Heart left ventricle (tissue), 16 donors: ENCODE data around the gene SOS1. TPM values are rescaled to one million over a fixed set of nuclear protein-coding genes. Genes with fewer than 3 reads are reported as not detected.
A peak's percentile ranks its signal among the peaks of the same experiment; 100 is the strongest.

ENCODE experiments used
- ATAC-seq, 4 donors: fragments of 200-7000 bp; cut with Tn5 transposase; one replicate each; pipeline ENCODE4 v1.9.1; 2020 to 2022; ENCODE audit warnings: moderate library complexity in 4 of 4, mild to moderate bottlenecking in 3 of 4, moderate number of reproducible peaks in 1 of 4
- DNase-seq, 5 donors: peaks; one replicate each; pipeline ENCODE4 v3.0.0-alpha.2; 2020
- H3K27ac ChIP-seq, 12 donors: fragments of 200-600 bp; sonication (generic) in 4 of 12; one replicate each; pipeline versions ENCODE4 v1.5.0 to v1.8.0; 2016 to 2022; ENCODE audit warnings: mild to moderate bottlenecking in 2 of 12
- H3K27me3 ChIP-seq, 9 donors: fragments of 200-600 bp; sonication (generic) in 2 of 9; one replicate each; pipeline versions ENCODE4 v1.5.1 to v1.8.0; 2016 to 2022; ENCODE audit warnings: mild to moderate bottlenecking in 3 of 9
- H3K36me3 ChIP-seq, 9 donors: fragments of 200-600 bp; sonication (generic) in 2 of 9; one replicate each; pipeline versions ENCODE4 v1.5.0 to v1.8.0; 2018 to 2022; ENCODE audit warnings: mild to moderate bottlenecking in 2 of 9
- H3K4me1 ChIP-seq, 12 donors: fragments of 200-600 bp; sonication (generic) in 4 of 12; one replicate each; pipeline versions ENCODE4 v1.5.0 to v1.8.0; 2016 to 2022; ENCODE audit warnings: mild to moderate bottlenecking in 3 of 12
- H3K4me3 ChIP-seq, 12 donors: fragments of 200-600 bp; sonication (generic) in 4 of 12; one replicate each; pipeline versions ENCODE4 v1.5.0 to v1.8.0; 2017 to 2022; ENCODE audit warnings: mild to moderate bottlenecking in 9 of 12, moderate library complexity in 4 of 12
- H3K9me3 ChIP-seq, 12 donors: fragments of 200-600 bp; sonication (generic) in 4 of 12; one replicate each; pipeline versions ENCODE4 v1.5.0 to v1.8.0; 2016 to 2022; ENCODE audit warnings: mild to moderate bottlenecking in 1 of 12
- POLR2A ChIP-seq, 2 donors: fragments of 450-650 bp; IDR thresholded peaks; one replicate each; pipeline ENCODE4 v1.6.1; 2017; ENCODE audit warnings: antibody characterized with exemption in 2 of 2, mild to moderate bottlenecking in 2 of 2, moderate library complexity in 2 of 2
- WGBS, 4 donors: extraction: QIAGEN DNeasy Blood & Tissue Kit in 2 of 4; methylation state at CpG; one replicate each; pipeline versions ENCODE4 v1.1.5 to v1.1.7; 2013 to 2018; 5-methylcytosine and 5-hydroxymethylcytosine counted together
- intact Hi-C, 10 donors: fragments of 100-400 bp; cut with DNase I; formaldehyde crosslinking; loops; one replicate each; pipeline versions ENCODE4 v1.11.1 to v1.14.2; 2022
- polyA plus RNA-seq, 2 donors: library from polyadenylated mRNA; stranded (reverse); fragments of 200-250 nt; gene quantifications; one replicate each; pipeline ENCODE4 v1.2.3, GENCODE V29; 2013
- total RNA-seq, 9 donors: library from RNA; depleted of rRNA in 2 of 9; stranded (reverse); fragments of >200 nt in 2 of 9; fragmentation: NEBNext Ultra II Directional in 3 of 9; extraction: Animal tissue kit (Norgen Biotek cat#: 25700) in 3 of 9; gene quantifications; one replicate each; pipeline versions ENCODE4 v1.1.0 to v1.2.4, GENCODE V29; 2016 to 2023
- TF ChIP-seq, protein P1 (sequence below), 12 donors: fragments of 200-600 bp; sonication (generic) in 4 of 12; IDR thresholded peaks; one replicate each; pipeline versions ENCODE4 v1.5.0 to v1.8.0; 2018 to 2022; ENCODE audit warnings: antibody characterized with exemption in 12 of 12, mild to moderate bottlenecking in 5 of 12
- donor health status: ischemic (EF 13 %, LVEDD 7.1; RV severe dilation, severe dysfunction).
- donor health status: healthy with polysubstance abuse.
- donor health status: DM: no; HTN: yes; CAD: no.
- donor health status: DM: no; HTN: no; CAD: no.
- donor health status: ischemic (EF 25% LVEDD 6.9; RV normal size, moderate dysfunction).
- donor health status: ischemic (EF 25% LVEDD 5.7; RV mildly dilated, moderate dysfunction).
- donor health status: healthy.
- donor health status: DM: yes; HTN: yes; CAD: no.
- donor health status: ischemic (EF 35%, LVEDD 5.7; RV mildly dilated, moderate dysfunction).
- donor health status: nonischemic (EF 11% LVEDD 7.7; RV severe dilation, severe dysfunction).
- donor health status: DM: yes; HTN: yes; CAD: no.
- donor health status: PGD.
- donor health status: ischemic (EF 29% LVEDD 5.4; RV normal size, mild dysfunction).
- donor health status: nonischemic (EF 23%, LVEDD 6.1; RV moderate dilation, normal function).

The SOS1 gene
- total and polyA plus RNA-seq, 11 donors: 4.7 to 54.5 (median 24.8) TPM

GRCh38 chr2:38959938-38960608 lies 160.8 kb downstream of the SOS1 start:
- Histone ChIP-seq H3K4me1 (peaks cover 0 to 14% (median 7%) of the 10 kb centered on the region in 12 donors), H3K36me3 (no peaks in the 10 kb centered on the region), H3K27me3 (no peaks in the 10 kb centered on the region), H3K27ac (peak overlapping the region in 4 of 12 donors; percentile 24 to 55 (median 34)), H3K4me3 (peak overlapping the region; percentile 2 to 66 (median 54)), H3K9me3 (no peaks in the 10 kb centered on the region)
- TF ChIP-seq, protein P1, sequence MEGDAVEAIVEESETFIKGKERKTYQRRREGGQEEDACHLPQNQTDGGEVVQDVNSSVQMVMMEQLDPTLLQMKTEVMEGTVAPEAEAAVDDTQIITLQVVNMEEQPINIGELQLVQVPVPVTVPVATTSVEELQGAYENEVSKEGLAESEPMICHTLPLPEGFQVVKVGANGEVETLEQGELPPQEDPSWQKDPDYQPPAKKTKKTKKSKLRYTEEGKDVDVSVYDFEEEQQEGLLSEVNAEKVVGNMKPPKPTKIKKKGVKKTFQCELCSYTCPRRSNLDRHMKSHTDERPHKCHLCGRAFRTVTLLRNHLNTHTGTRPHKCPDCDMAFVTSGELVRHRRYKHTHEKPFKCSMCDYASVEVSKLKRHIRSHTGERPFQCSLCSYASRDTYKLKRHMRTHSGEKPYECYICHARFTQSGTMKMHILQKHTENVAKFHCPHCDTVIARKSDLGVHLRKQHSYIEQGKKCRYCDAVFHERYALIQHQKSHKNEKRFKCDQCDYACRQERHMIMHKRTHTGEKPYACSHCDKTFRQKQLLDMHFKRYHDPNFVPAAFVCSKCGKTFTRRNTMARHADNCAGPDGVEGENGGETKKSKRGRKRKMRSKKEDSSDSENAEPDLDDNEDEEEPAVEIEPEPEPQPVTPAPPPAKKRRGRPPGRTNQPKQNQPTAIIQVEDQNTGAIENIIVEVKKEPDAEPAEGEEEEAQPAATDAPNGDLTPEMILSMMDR (IDR thresholded peaks at IDR 0.05): peak in 5 of 12 donors; percentile 6 to 33 (median 18)
- TF ChIP-seq POLR2A (IDR thresholded peaks at IDR 0.05): no peak
- 3 to 7% (median 5%) methylated on average over 70 to 97 of the region's 97 CpGs for WGBS, 4 donors
- DNase-seq (peak; percentile 81 to 92 (median 82)), ATAC-seq (peak; percentile 90 to 98 (median 97))
- intact Hi-C loops: loop anchor here in 2 of 10 donors (10.0 kb wide), 2 partner anchors 105 to 265 kb away; no protein-coding TSS in a partner anchor

- ATAC-seq: peak in 1 of 4 donors; percentile 4
- TF ChIP-seq POLR2A (IDR thresholded peaks at IDR 0.05): no peak
- TF ChIP-seq, protein P1 (IDR thresholded peaks at IDR 0.05): no peak
- no peaks in the 10 kb centered on the region for H3K36me3 ChIP-seq
- DNase-seq: peak in 1 of 5 donors; percentile 26
- H3K27ac ChIP-seq: peak overlapping the region in 1 of 12 donors; percentile 55
- H3K4me3 ChIP-seq: peak overlapping the region in 11 of 12 donors; percentile 2 to 66 (median 55)
- H3K9me3 ChIP-seq: no peaks in the 10 kb centered on the region
- whole genome bisulfite sequencing, 4 donors: 77 to 83% (median 81%) methylated on average over 23 to 24 of the region's 24 CpGs
- intact Hi-C loops: loop anchor here in 2 of 10 donors (10.0 kb wide), 2 partner anchors 105 to 265 kb away; no protein-coding TSS in a partner anchor
- H3K4me1 ChIP-seq: peaks cover 0 to 14% (median 7%) of the 10 kb centered on the region in 12 donors
- H3K27me3 ChIP-seq: no peaks in the 10 kb centered on the region
Observed at GRCh38 chr2:38959466-38959865, 161.4 kb downstream of the SOS1 start.

DNA sequence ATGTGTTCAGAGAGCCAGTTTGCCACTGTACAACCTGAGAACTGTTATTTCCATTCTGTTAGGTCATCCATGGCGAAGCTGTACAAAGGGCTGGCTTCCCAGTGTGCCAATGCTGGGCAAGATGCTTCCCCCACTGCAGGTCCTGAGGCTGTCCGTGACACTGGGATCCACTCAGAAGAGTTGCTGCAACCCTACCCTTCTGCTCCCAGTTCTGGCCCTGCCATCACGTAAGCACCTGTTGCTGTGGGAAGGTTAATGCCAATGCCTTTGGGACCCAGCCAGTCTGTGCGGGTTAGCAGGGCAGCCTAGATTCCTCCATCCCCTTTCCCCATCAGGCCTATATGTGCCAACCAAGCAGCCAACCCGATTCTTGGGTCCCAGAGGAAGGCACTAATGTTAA lies 162.9 kb downstream of the SOS1 start:
- no peaks in the 10 kb centered on the region for H3K9me3 ChIP-seq
- H3K4me1 ChIP-seq: peaks cover 0 to 14% (median 7%) of the 10 kb centered on the region in 12 donors
- no peak overlapping the region for H3K27ac ChIP-seq
- H3K36me3 ChIP-seq: no peaks in the 10 kb centered on the region
- H3K4me3 ChIP-seq: no peak overlapping the region
- DNase-seq (no peak), ATAC-seq (no peak)
- intact Hi-C loops: loop anchor here in 2 of 10 donors (10.0 kb wide), 2 partner anchors 107 to 267 kb away; no protein-coding TSS in a partner anchor
- 93 to 99% (median 97%) methylated on average over 3 to 5 of the region's 5 CpGs for WGBS, 4 donors
- TF ChIP-seq, protein P1 (IDR thresholded peaks at IDR 0.05): no peak
- TF ChIP-seq POLR2A (IDR thresholded peaks at IDR 0.05): no peak
- no peaks in the 10 kb centered on the region for H3K27me3 ChIP-seq

DNA sequence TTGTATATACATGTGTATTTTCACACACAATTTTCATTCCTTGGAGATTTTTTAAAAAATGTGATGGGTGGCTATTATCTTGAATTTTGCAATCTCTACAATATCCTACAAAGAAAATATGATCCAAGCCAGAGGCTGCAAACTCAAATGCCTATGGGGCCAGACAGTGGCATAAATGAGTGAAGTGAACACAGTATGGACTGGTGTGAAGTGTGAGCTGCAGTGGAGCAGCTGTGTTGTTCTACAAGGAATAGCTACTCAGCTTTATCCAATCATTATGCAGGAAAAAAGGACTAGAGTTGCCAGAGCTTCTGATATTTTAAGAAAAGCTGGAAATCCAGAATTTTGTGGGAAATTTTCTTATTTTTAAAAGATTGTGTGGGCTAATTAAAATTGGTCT lies 169.1 kb downstream of the SOS1 start:
- Histone ChIP-seq H3K4me1 (no peaks in the 10 kb centered on the region), H3K36me3 (no peaks in the 10 kb centered on the region), H3K9me3 (no peaks in the 10 kb centered on the region), H3K27me3 (no peaks in the 10 kb centered on the region), H3K27ac (no peak overlapping the region), H3K4me3 (no peak overlapping the region)
- DNase-seq: no peak
- intact Hi-C loops: loop anchor here in 2 of 10 donors (5.0 to 10.0 kb wide), 3 partner anchors 113 to 276 kb away; no protein-coding TSS in a partner anchor
- TF ChIP-seq, protein P1 (IDR thresholded peaks at IDR 0.05): no peak
- no peak for TF ChIP-seq POLR2A (IDR thresholded peaks at IDR 0.05)
- no peak for ATAC-seq
